ENCODE data around the gene NCOR1.
A peak's percentile ranks its signal among the peaks of the same experiment; 100 is the strongest.
"Not testable (repeated sequence)": the region's sequence is repeated elsewhere in the genome, so short reads cannot be mapped to it uniquely, and the experiment has no call there.

The NCOR1 gene

DNA sequence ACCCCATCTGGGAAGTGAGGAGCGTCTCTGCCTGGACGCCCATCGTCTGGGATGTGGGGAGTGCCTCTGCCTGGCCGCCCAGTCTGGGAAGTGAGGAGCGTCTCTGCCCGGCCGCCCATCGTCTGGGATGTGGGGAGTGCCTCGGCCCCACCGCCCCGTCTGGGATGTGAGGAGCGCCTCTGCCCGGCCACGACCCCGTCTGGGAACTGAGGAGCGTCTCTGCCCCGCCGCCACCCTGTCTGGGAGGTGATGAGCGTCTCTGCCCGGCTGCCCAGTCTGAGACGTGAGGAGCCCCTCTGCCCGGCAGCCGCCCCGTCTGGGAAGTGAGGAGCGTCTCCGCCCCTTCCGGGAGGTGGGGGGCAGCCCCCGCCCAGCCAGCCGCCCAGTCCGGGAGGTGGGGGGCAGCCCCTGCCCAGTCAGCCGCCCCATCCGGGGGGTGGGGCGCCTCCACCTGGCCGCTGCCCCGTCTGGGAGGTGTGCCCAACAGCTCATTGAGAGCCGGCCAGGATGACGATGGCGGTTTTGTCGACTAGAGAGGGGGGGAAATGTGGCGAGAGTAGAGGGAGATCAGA, 69.9 kb downstream of the NCOR1 start:
- not testable (repeated sequence) for DNase-seq

DNA sequence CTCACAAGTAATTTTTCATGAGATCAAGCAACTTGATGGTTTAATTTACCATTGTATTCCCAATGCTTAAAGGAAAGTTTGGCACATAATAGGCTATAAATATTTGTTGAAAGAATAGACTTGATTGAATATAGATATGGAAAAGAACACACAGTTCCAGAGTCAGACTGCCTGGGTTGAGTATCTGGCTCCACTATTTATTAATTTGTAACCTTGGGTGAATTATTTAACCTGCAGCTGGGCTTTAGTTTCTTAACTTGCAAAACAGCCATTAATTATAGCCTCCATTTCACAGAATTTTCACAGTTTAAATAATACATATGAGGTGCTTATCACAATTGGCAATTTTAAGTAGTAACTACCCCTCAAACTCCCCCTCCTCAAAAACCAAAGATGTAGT, 73.6 kb downstream of the NCOR1 start:
- DNase-seq: no peak

DNA sequence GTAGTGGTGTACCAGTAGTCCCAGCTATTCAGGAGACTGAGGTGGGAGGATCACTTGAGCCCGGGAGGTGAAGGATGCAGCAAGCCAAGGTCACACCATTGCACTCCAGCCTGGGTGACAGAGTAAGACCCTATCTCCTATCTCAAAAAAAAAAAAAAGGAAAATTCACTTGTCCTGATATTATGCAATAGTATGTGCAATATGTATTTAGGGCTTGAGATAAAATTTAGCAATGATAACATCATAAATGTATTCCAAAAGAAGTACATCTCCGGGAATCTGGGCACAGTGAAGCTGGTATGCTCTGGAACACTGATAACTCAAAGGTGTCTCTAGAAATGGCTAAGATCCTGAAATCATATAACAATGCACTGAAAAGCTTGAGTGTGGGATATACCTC, 74.5 kb downstream of the NCOR1 start:
- no peak for DNase-seq

DNA sequence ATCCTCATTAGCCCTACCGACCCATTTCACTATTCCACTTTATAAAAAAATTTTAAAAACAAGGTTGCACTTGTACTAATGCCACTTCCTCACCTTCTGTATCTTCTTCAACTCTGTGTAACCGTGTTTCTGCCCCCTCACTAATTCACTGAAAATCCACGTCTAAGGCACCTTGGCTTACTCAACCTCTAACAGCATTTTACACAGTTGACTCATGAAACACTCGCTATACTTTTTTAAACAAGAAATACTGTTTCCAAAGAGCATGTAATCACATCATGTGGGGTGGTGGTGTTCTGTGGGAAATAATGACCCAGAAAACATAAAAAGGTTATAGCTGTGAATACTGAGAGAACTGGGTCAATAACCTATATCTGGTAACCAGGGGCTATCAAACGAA, 79.9 kb downstream of the NCOR1 start:
- no peak for DNase-seq

DNA sequence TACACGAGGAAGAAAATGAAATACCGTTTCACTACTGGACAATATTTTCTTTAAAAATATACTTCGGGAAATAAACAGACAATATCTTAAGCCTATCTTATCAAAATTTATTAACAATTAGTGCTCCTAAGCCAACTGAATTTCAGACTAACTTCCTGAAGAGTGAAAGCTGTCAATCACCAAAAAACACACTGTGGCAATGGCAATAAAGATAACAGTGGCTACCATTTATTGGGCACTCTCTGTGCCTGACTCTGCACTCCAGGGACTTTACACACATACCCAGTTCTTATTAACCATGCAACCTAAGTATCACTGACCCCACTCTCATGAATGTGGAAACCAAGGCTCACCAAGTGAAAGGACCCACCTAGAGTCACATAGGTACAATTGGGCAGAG, 83.7 kb downstream of the NCOR1 start:
- DNase-seq: no peak

DNA sequence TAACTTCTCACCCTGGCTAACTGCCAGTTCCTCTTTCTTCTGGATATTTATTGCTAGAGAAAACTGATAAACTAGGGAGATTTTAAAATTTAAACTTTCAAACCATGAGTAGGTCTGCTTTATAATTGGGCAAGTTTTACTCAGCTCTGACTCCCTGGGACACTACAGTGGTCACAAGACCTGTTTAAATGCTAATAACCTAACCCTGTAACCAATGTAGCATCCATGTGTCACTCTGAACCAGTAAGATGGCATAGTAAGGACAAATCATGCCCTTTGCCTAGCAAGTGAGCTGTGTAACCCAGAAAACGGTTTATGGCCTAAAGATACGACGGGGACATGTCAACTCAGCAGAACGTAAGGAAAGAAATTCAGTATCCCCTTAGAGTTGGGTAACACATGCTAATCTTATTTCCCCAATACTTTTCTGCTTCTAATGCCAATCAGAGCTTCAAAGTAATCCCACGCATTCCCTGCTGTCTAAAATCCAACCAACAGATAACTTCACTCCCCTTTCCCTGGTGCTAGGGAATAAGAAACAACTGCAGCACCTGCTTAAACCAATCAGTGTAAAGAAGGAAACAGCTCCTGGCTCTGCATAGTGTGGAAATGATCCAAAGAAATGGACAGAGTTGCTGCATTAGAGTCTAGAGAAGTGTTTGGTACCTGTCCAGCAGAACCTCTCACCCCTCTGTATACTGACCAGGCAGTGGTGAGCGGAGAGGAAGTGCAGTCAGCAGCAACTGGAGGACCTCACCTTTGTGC, 85.7 kb downstream of the NCOR1 start:
- no peak for DNase-seq

DNA sequence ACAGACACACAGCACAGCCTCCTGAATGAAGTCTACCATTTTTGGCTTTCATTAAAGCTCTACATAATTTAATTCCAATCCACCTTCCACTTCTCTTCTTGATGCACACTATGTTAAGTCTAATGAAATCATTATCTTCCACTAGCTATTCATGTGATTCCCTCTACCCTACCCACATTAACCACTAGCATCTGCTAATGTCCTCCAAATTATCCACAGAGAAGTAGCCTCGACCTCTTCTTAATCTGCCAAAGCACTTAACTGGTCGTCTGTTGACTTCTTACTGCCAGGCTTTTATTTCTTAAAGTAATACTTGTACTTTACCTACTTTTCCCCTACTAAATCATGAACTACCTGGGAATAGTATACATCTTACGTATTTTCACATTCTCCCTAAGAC, 91.8 kb downstream of the NCOR1 start:
- DNase-seq: no peak

DNA sequence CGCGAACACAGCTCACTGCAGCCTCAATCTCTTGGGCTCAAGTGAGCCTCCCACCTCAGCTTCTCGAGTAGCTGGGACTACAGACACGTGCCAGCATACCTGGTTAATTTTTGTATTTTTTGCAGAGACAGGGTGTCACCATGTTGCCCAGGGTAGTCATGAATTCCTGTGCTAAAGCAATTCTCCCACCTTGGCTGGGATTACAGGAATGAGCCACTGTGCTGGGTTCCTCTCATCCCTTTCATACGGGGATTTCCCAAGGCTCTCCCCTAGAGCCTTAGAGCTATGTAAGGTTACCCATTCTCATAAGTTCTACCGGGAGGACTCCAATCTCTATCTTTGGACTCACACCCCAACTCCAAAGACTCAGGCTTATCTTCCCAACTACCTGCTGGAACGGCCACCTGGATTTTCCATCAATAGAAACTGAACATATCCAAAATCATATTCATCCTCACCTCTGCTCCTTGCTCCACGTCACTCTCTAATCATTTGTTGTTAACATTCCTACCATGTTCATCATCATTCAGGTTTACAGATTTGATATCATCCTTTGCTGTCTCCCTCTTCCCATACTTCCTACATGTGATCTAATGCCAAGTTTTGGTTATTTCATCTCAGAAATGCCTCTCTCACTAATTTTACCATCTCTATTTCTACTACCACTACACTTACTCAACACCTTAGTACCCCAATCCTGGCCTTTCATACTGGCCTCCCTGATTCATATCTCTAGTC, 92.5 kb downstream of the NCOR1 start:
- no peak for DNase-seq

DNA sequence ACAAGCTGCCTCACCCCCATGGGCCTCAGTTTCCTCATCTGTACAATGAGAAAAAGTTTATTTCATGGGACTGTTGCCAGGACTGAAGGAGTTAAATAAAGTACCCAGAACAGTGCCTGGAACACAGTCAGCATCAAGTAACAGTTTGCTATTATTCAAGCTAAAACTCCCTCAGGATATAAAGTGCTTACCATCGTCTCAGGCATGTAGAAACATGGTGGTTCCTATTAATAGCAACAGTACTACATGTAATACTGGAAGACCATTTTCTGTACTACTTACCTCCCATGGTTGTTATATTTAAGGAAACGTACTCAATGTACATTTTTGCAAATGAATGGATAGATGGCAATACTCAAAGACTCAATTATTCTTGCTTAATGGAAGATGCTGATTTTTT, 93.4 kb downstream of the NCOR1 start:
- no peak for DNase-seq

DNA sequence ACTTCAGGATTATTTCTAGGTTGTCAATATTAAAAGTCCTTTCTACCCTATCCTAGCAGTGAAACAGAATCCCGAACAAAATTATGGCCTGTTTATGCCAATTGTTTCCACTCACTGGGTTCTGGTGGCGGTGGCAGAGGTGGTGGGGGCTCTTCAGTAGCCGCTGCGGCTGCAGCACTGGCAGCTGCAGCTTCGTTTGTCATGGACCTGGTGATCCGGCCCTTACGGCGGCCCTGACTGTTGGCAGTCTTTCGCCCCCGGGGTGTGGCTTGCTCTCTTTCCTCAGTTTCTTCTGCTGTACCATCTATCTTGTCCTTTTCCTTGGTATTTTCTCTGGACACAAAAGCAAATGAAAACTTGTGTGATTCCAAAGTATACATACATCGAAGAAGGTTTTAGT, 94.4 kb downstream of the NCOR1 start:
- DNase-seq: no peak

DNA sequence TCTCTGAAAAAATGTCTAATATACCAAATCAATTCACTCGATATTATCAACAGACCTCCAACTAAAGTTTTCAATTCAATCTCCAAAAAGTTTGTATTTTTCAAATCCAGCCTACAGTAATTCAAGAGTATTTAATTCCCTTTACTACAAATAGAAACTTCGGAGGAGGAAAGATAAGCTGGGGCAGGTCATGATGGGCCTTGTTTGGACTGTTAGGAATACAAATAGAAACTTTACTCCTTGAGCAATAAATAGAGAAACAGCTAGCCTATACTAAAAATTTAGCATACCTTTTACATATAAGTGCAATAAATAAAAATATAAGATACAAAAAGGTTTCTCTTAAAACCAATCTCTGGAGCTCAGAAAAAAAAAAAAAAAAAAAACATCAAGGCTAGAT, 98.2 kb downstream of the NCOR1 start:
- DNase-seq: no peak

DNA sequence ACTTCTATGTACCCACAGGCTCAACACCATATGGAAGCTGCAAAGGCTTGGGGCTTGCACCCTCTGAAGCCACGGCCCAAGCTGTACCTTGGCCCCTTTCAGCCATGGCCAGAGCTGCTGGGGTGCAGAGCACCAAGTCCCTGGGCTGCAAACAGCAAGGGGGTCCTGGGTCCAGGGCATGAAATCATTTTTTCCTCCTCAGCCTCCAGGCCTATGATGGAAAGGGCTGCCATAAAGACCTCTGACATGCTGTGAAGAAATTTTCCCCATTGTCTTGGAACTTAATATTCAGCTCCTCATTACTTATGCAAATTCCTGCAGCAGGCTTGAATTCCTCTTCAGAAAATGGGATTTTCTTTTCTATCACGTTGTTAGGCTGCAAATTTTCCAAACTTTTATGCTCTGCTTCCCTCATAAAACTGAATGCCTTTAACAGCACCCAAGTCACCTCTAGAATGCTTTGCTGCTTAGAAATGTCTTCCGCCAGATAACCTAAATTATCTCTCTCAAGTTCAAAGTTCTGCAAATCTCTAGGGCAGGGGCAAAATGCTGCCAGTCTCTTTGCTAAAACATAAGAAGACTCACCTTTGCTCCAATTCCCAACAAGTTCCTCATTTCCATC, 100.1 kb downstream of the NCOR1 start:
- not testable (repeated sequence) for DNase-seq

DNA sequence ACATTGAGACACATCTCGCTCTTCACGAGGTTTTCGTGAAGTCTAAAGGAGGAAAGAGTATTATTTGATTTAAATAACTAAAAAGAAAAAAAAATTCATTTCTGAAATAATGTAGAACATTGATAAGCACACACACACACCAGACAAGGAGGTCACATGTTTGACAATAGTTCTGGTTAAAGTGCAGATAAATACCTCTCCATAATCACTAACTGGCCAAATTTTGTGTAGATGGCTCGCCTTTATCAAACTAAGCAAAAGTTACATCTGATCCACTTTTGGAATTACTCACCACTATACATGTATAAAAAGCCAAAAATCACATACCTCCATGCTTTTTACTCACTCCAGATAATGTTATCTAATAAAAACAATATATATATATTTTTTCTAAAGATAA, 106.5 kb downstream of the NCOR1 start:
- no peak for DNase-seq

DNA sequence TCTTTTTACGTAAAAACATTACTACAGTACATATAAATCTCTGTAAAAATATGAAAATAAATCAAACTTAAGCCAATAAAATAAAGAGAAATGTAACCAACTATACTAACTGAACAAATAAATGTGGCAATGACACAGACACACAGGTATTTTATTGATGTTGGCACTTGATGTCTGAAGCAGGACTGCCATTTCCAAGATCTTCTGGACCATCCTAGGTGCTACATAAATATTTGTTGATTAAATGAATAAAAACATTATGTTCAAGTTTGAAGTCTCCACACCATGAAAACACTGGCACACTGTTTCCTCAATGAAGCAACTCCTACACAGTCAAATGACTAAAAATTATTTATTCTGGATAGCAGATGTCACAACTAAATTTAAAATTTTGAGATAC, 106.9 kb downstream of the NCOR1 start:
- no peak for DNase-seq

DNA sequence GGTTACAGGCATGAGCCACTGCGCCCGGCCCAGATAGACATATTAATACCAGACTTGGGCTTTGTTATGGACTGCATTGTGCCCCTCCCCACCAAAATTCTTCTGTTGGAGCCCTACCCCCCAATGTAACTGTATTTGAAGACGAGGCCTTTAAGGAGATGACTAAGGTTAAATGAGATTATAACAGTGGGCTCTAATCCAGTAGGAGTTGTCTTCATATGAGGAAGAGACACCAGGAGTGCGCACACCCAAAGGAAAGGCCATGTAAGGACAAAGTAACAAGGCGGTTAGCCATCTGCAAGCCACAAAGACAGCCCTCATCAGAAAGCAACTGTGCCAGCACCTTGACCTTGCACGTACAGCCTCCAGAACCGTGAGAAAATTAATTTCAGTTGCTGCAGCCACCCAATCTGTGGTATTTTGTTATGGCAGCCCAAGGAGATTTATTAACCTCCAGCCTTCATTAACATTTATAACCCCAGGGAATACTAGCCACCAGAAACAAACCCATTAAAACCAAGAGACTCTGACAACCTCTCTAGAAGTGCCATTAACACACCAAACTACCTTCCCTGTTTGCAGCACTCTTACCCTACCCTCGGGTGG, 108.1 kb downstream of the NCOR1 start:
- DNase-seq: no peak

DNA sequence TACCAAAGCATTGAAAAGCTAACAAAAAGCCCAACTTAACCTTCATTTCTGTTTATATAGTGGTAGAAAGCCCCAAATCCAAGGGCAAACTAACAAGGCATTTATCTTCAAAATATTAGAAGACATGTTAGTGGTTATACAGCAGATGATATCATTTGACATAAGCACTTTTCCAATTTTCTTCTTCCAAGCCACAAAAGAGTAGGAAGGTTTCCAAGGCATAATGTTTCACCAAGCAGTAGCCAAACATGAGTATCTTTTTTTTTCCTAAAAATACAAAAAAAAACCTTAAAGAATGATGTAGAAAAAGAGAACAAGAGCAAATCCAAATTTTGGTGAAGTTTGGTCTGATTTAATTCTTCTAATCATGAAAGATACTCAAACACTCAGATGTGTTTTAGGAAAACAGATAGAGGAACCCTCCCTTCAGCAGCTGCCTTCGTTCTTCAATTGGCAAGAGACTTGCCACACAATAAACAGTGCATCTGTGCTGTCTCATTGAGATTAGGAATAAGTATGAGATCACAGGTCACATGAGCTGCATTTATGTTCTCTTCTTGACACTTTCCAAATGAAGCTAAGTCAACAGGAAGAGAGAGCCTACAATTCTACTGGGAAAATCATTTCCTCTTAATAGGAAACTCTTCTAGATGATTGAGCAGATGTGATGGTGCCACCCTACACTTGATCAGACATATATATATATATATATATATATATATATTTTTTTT, 109.0 kb downstream of the NCOR1 start:
- DNase-seq: no peak

DNA sequence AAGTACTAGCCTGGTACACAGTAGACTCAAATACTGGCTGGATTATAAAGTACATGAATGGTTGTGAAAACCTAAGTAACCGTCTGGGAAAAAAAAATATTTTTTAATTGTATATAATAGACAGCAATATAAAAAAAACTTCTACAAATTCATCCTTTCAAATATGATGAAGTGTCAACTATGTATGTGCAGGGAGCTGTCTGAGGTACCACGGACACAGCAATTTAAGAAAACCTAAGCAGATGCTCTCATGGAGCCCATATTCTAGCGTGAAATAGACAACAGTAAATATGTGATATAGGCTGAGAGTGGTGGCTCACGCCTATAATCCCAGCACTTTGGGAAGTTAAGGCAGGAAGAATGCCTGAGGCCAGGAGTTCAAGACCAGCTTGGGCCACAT, 111.1 kb downstream of the NCOR1 start:
- DNase-seq: no peak

DNA sequence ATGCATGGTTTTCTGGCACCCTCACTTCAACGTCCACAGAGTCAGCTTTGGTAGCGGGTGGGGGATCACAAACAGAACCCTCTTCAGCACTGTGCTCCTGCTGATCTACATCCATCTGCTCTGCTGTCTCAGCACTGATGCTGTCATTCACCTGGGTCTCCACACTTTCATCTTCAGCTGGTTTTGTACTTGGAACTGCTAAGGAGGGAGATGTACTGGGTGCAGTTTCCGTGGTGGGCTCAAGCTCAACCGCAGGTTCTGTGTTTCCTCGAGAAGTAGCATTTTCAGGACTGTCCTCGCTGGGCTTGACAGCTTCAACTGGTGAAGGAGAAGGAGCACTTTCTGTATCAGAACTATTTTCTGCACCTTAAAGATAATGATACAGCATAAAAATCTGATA, 113.9 kb downstream of the NCOR1 start:
- no peak for DNase-seq

DNA sequence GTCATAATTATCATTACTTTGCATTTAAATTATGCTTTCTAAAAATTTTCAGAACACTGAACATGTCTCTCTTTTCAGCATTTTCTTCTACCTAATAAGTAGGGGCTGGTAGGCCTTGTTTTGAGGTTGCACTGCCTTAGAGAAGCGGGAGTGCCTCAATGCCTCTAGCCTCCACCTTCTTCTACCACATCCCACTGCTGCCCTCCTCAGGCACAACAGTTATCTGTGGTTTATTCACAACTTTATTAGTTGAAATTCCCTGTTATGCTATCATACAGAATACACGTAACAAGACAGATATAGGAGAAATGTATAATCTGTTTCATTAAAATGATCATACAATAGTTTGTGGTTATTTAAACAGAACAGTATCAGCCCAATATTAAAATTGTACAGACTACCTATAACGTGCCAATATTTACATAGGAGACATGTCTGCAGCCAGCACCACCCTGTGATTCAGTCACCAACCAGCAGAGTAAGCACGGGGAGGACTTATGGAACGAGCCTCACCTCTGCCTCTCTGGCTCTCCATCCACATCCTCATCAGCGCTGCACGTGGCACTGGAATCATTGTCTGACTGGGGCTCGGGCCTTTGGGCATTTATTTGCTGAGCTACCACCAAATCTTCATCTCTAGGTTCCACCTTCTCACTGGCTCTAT, 114.5 kb downstream of the NCOR1 start:
- no peak for DNase-seq

DNA sequence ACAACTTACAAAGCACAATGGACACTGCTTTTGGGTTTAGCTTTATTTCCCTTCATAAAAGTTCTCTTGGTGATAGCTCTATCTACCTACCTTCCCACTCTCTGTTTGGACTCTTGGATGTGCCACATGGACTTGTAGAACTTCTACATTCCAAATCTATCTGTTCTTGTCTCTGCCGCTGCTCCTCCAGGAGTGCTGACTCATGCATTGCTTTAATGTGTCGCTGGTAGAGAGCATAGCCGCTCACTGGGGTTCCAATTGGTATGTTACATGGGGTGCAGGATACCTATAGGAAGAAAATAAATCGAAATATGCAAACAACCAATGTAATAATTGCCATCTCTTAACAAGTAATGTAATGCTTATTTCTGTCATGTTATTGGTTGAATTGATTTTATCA, 123.6 kb downstream of the NCOR1 start:
- no peak for DNase-seq

DNA sequence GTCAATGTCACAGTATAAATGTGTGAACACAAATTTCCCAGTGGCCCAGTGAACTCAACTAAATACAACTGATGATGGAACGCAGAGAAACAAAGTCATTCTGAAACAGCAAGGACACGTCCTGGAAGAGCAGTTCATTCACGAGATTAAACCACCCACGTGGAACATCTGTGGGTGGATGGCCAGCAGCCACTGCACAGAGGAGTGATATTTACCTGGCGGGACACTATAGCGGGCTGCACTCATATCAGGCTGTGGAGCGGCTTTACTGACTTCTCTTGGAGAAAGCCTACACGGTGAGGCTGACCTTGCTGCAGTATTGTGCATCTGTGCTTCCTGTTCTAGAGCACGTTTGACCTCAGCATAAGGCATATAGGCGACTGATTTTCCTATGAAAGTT, 128.4 kb downstream of the NCOR1 start:
- DNase-seq: peak; percentile 62

DNA sequence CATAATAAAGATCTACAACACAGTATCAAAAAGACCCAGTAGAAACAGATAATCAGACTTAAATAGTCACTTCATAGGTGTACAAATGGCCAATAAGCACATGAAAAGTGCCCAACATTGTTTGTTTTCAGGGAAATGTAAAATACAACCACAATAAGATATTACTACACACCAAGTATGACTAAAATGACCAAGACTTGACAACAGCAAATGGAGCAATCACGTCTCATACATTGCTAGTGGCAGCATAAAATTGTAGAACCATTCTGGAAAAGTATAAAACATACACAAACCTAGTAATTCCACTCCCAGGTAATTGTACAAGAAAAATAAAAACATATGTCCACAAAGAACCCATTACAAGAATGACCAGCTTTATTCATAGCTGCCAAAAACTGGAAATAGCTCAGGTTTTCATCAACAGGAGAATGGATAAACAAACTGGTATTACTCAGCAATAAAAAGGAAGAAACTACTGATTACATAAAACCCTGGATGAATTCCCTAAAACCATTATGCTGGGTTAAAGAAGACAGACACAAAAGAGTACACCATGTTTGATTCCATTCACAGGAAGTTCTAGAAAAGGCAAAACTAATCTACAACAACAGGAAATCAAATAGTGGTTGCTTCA, 130.2 kb downstream of the NCOR1 start:
- no peak for DNase-seq
